ENCODE data around the gene APCDD1L.

APCDD1L gene

GRCh38 chr20:58515233-58516212 lies at the start of gene APCDD1L:
Gene APCDD1L, minus strand, starts transcription at chr20:58515399. Its CDS starts 692 bp downstream, at chr20:58514707.
- no peak for DNase-seq
- in situ Hi-C loops (cut with HindIII; ENCODE audit: low pct_ligation_motif_present, low sequenced_read_pairs), result no loop called here
- TF ChIP-seq CTCF (IDR thresholded peaks at IDR 0.05; ENCODE audit: low read depth, low read length, missing control alignments), result no peak
- H3K27me3 ChIP-seq (replicated peaks), result peaks cover 39% of the 10 kb centered on the region
- peak within 1 kb of the TSS; percentile 66 for H3K4me3 ChIP-seq (ENCODE audit: low read depth, low read length)
- H3K27ac ChIP-seq, result no peak within 1 kb of the TSS
- no peaks in the 10 kb centered on the region for H3K36me3 ChIP-seq (replicated peaks)

- H3K36me3 ChIP-seq (replicated peaks), result no peaks in the 10 kb centered on the region
- in situ Hi-C loops (cut with HindIII; ENCODE audit: low pct_ligation_motif_present, low sequenced_read_pairs), result no loop called here
- peaks cover 2% of the 10 kb centered on the region for H3K27me3 ChIP-seq (replicated peaks)
- H3K27ac ChIP-seq, result no peak overlapping the region
- no peak for DNase-seq
- no peak for TF ChIP-seq CTCF (IDR thresholded peaks at IDR 0.05; ENCODE audit: low read depth, low read length, missing control alignments)
- H3K4me3 ChIP-seq (ENCODE audit: low read depth, low read length), result no peak overlapping the region
Observed at GRCh38 chr20:58559368-58559729, 44.1 kb upstream of the APCDD1L start.

- H3K36me3 ChIP-seq (replicated peaks), result no peaks in the 10 kb centered on the region
- in situ Hi-C loops (cut with HindIII; ENCODE audit: low pct_ligation_motif_present, low sequenced_read_pairs), result no loop called here
- no peak overlapping the region for H3K4me3 ChIP-seq (ENCODE audit: low read depth, low read length)
- peaks cover 2% of the 10 kb centered on the region for H3K27me3 ChIP-seq (replicated peaks)
- TF ChIP-seq CTCF (IDR thresholded peaks at IDR 0.05; ENCODE audit: low read depth, low read length, missing control alignments), result no peak
- no peak overlapping the region for H3K27ac ChIP-seq
- no peak for DNase-seq
Observed at GRCh38 chr20:58558486-58559367, 43.5 kb upstream of the APCDD1L start.

- H3K27me3 ChIP-seq (replicated peaks), result peaks cover 2% of the 10 kb centered on the region
- in situ Hi-C loops (cut with HindIII; ENCODE audit: low pct_ligation_motif_present, low sequenced_read_pairs), result no loop called here
- no peak for DNase-seq
- no peak overlapping the region for H3K4me3 ChIP-seq (ENCODE audit: low read depth, low read length)
- no peak overlapping the region for H3K27ac ChIP-seq
- TF ChIP-seq CTCF (IDR thresholded peaks at IDR 0.05; ENCODE audit: low read depth, low read length, missing control alignments), result no peak
- no peaks in the 10 kb centered on the region for H3K36me3 ChIP-seq (replicated peaks)
Observed at GRCh38 chr20:58557733-58558342, 42.6 kb upstream of the APCDD1L start.

- Histone ChIP-seq H3K4me3 (ENCODE audit: low read depth, low read length) (no peak overlapping the region), H3K27ac (no peak overlapping the region), H3K27me3 (replicated peaks) (peaks cover 2% of the 10 kb centered on the region), H3K36me3 (replicated peaks) (no peaks in the 10 kb centered on the region)
- in situ Hi-C loops (cut with HindIII; ENCODE audit: low pct_ligation_motif_present, low sequenced_read_pairs), result no loop called here
- TF ChIP-seq CTCF (IDR thresholded peaks at IDR 0.05; ENCODE audit: low read depth, low read length, missing control alignments), result no peak
- DNase-seq, result no peak
Observed at GRCh38 chr20:58556961-58557360, 41.8 kb upstream of the APCDD1L start.
